HG03571 (cell line): ENCODE results near the gene SKIC2.
"Not testable (repeated sequence)": the region's sequence is repeated elsewhere in the genome, so short reads cannot be mapped to it uniquely, and the experiment has no call there.

ENCODE experiments used
- ATAC-seq: cut with Tn5 transposase; IDR thresholded peaks from one replicate; pipeline ENCODE4 v1.9.1; 2021; ENCODE audit not compliant: unreplicated experiment

SKIC2 gene

GRCh38 chr6:31968791-31969711 lies 10.1 kb downstream of the SKIC2 start:
- no peak for ATAC-seq

GRCh38 chr6:31969712-31970603 lies 11.0 kb downstream of the SKIC2 start:
- no peak for ATAC-seq

GRCh38 chr6:31970604-31971271 lies 11.8 kb downstream of the SKIC2 start:
- no peak for ATAC-seq

- ATAC-seq, result no peak
These were observed 12.5 kb downstream of the SKIC2 start for GRCh38 chr6:31971279-31971992.

- ATAC-seq, result peak; percentile 71
These were observed 13.2 kb downstream of the SKIC2 start, which contains the start of gene DXO for GRCh38 chr6:31971993-31972708. Gene DXO (minus strand): TSS chr6:31972138. CDS start chr6:31971675, 463 bp downstream.

GRCh38 chr6:31972709-31973350 lies 13.9 kb downstream of the SKIC2 start:
- ATAC-seq, result peak; percentile 6

- ATAC-seq, result not testable (repeated sequence)
These were observed 17.1 kb downstream of the SKIC2 start for GRCh38 chr6:31976065-31976464.

- no peak for ATAC-seq
These were observed 18.9 kb downstream of the SKIC2 start for GRCh38 chr6:31977816-31978431.

- ATAC-seq, result no peak
These were observed 19.9 kb downstream of the SKIC2 start for GRCh38 chr6:31978831-31979230.

GRCh38 chr6:31979238-31979898 lies 20.4 kb downstream of the SKIC2 start:
- ATAC-seq, result no peak

- ATAC-seq, result not testable (repeated sequence)
These were observed 21.4 kb downstream of the SKIC2 start for GRCh38 chr6:31980195-31980876.

- not testable (repeated sequence) for ATAC-seq
These were observed 22.0 kb downstream of the SKIC2 start for GRCh38 chr6:31980998-31981397.

- ATAC-seq, result not testable (repeated sequence)
These were observed 22.8 kb downstream of the SKIC2 start, which contains the start of gene C4A for GRCh38 chr6:31981744-31982143. Gene C4A (plus strand): TSS chr6:31982057. CDS start chr6:31982108, 51 bp downstream.

- ATAC-seq, result not testable (repeated sequence)
These were observed 30.4 kb downstream of the SKIC2 start for GRCh38 chr6:31989363-31989762.

- ATAC-seq, result not testable (repeated sequence)
These were observed 35.4 kb downstream of the SKIC2 start for GRCh38 chr6:31994421-31994820.

- not testable (repeated sequence) for ATAC-seq
These were observed 37.4 kb downstream of the SKIC2 start for GRCh38 chr6:31996385-31996784.

GRCh38 chr6:32002546-32003268 lies 43.7 kb downstream of the SKIC2 start:
- not testable (repeated sequence) for ATAC-seq
